HG02610 (cell line): Measurements from ENCODE around the gene FCGR3A.
A peak's percentile ranks its signal among the peaks of the same experiment; 100 is the strongest.
"Not testable (repeated sequence)": the region's sequence is repeated elsewhere in the genome, so short reads cannot be mapped to it uniquely, and the experiment has no call there.

ENCODE experiments used
- ATAC-seq: cut with Tn5 transposase; IDR thresholded peaks from one replicate; pipeline ENCODE4 v1.9.1; 2021; ENCODE audit warnings: mild to moderate bottlenecking, moderate library complexity; ENCODE audit not compliant: unreplicated experiment

Gene FCGR3A

GRCh38 chr1:161549652-161550051 is at the start of gene FCGR3A:
FCGR3A (minus strand) TSS chr1:161549818; CDS start chr1:161549736, 82 bp downstream.
- ATAC-seq: no peak

GRCh38 chr1:161597077-161597476 is 47.5 kb upstream of the FCGR3A start:
- not testable (repeated sequence) for ATAC-seq

GRCh38 chr1:161595583-161595982 is 46.0 kb upstream of the FCGR3A start:
- ATAC-seq: not testable (repeated sequence)

GRCh38 chr1:161595173-161595572 is 45.6 kb upstream of the FCGR3A start:
- not testable (repeated sequence) for ATAC-seq

- not testable (repeated sequence) for ATAC-seq
Observed at GRCh38 chr1:161594269-161594984, 44.8 kb upstream of the FCGR3A start.

GRCh38 chr1:161593092-161593755 is 43.6 kb upstream of the FCGR3A start:
- ATAC-seq: not testable (repeated sequence)

- not testable (repeated sequence) for ATAC-seq
Observed at GRCh38 chr1:161592586-161592985, 43.0 kb upstream of the FCGR3A start.

GRCh38 chr1:161589920-161590319 is 40.3 kb upstream of the FCGR3A start:
- ATAC-seq: not testable (repeated sequence)

GRCh38 chr1:161589365-161589764 is 39.7 kb upstream of the FCGR3A start:
- ATAC-seq: not testable (repeated sequence)

- ATAC-seq: not testable (repeated sequence)
Observed at GRCh38 chr1:161588596-161588995, 39.0 kb upstream of the FCGR3A start.

GRCh38 chr1:161582882-161583281 is 33.3 kb upstream of the FCGR3A start:
- not testable (repeated sequence) for ATAC-seq

- peak; percentile 68 for ATAC-seq
Observed at GRCh38 chr1:161580879-161581537, 31.4 kb upstream of the FCGR3A start.

GRCh38 chr1:161579856-161580507 is 30.4 kb upstream of the FCGR3A start:
- ATAC-seq: not testable (repeated sequence)

- not testable (repeated sequence) for ATAC-seq
Observed at GRCh38 chr1:161576676-161577075, 27.1 kb upstream of the FCGR3A start.

- not testable (repeated sequence) for ATAC-seq
Observed at GRCh38 chr1:161571703-161572102, 22.1 kb upstream of the FCGR3A start.

- ATAC-seq: not testable (repeated sequence)
Observed at GRCh38 chr1:161566602-161566960, 17.0 kb upstream of the FCGR3A start.

- ATAC-seq: not testable (repeated sequence)
Observed at GRCh38 chr1:161563522-161563921, 13.9 kb upstream of the FCGR3A start.

- not testable (repeated sequence) for ATAC-seq
Observed at GRCh38 chr1:161562441-161562840, 12.8 kb upstream of the FCGR3A start.

- peak; percentile 77 for ATAC-seq
Observed at GRCh38 chr1:161560960-161561715, 11.5 kb upstream of the FCGR3A start.
